ENCODE results near the gene STX1A. TPM values are rescaled to one million over a fixed set of nuclear protein-coding genes. Genes with fewer than 3 reads are reported as not detected.

STX1A gene
- total and polyA plus RNA-seq, 2 of the 4 experiments (the other 2 are of a cell fraction), result 9.3 to 22.0 TPM

GRCh38 chr7:73726083-73726466 is 6.6 kb upstream of the STX1A start:
- no peak overlapping the region for H4K8ac ChIP-seq (ENCODE audit: low read depth in 2 of 2, low read length in 2 of 2)
- H2AK5ac ChIP-seq (ENCODE audit: low read depth, low read length), result peak overlapping the region; percentile 65
- no peak for TF ChIP-seq CHD1 (IDR thresholded peaks at IDR 0.05; ENCODE audit: low read depth, low read length)
- TF ChIP-seq FOS (IDR thresholded peaks at IDR 0.05; ENCODE audit: low read depth, low read length), result no peak
- no peak for TF ChIP-seq MAFK (IDR thresholded peaks at IDR 0.05; ENCODE audit: low read depth, low read length)
- no peak for TF ChIP-seq CTCF (conservative IDR thresholded peaks at IDR 0.05; ENCODE audit: low read depth, low read length)
- TF ChIP-seq ELK1 (IDR thresholded peaks at IDR 0.05; ENCODE audit: borderline replicate concordance, low read depth, low read length), result no peak
- no peak for TF ChIP-seq BHLHE40 (IDR thresholded peaks at IDR 0.05; ENCODE audit: low read depth, low read length)
- TF ChIP-seq POLR2A (IDR thresholded peaks at IDR 0.05; ENCODE audit: low read depth, low read length), result no peak
- TF ChIP-seq RAD21 (IDR thresholded peaks at IDR 0.05; ENCODE audit: low read length), result no peak
- TF ChIP-seq RFX5 (IDR thresholded peaks at IDR 0.05; ENCODE audit: low read depth, low read length), result no peak
- TF ChIP-seq MAZ (IDR thresholded peaks at IDR 0.05; ENCODE audit: borderline replicate concordance, low read depth, low read length), result no peak
- TF ChIP-seq MXI1 (IDR thresholded peaks at IDR 0.05; ENCODE audit: borderline replicate concordance, low read depth, low read length), result no peak
- no peak for TF ChIP-seq CEBPB (IDR thresholded peaks at IDR 0.05; ENCODE audit: low read depth, low read length)
- no peak for TF ChIP-seq RCOR1 (IDR thresholded peaks at IDR 0.05; ENCODE audit: insufficient replicate concordance, low read length)
- TF ChIP-seq NFE2L2 (IDR thresholded peaks at IDR 0.05; ENCODE audit: low read depth, low read length), result no peak
- TF ChIP-seq USF2 (IDR thresholded peaks at IDR 0.05; ENCODE audit: low read depth, low read length), result no peak
- TF ChIP-seq SMC3 (IDR thresholded peaks at IDR 0.05; ENCODE audit: low read depth, low read length), result no peak
- no peaks in the 10 kb centered on the region for H3K9me3 ChIP-seq (ENCODE audit: control insufficient read depth, insufficient read depth, low read length)
- no peak overlapping the region for H3K9ac ChIP-seq (ENCODE audit: low read depth, low read length)
- DNase-seq, result no peak
- WGBS, 2 experiments (ENCODE audit: extremely low coverage in 2 of 2, insufficient read length in 1 of 2), result no CpG with 5 or more reads among the region's 1 CpG
- H3K14ac ChIP-seq (replicated peaks; ENCODE audit: low read depth, low read length), result no peak overlapping the region
- H3K27ac ChIP-seq (ENCODE audit: insufficient read depth, low read length), result no peak overlapping the region
- no peak overlapping the region for H2BK20ac ChIP-seq (ENCODE audit: low read depth, low read length)
- POLR2A ChIA-PET (ENCODE audit: unreplicated experiment), result no interaction called here
- H2BK5ac ChIP-seq (ENCODE audit: low read depth, low read length, poor library complexity, severe bottlenecking), result peak overlapping the region; percentile 66
- no peak overlapping the region for H2BK15ac ChIP-seq (ENCODE audit: low read depth, low read length)
- no peak overlapping the region for H3K4me3 ChIP-seq (ENCODE audit: insufficient read depth, low read depth, low read length)
- no peaks in the 10 kb centered on the region for H3K4me1 ChIP-seq (ENCODE audit: control insufficient read depth, insufficient read depth, low read length)
- intact Hi-C loops (cut with micrococcal nuclease), result no loop called here
- peak; percentile 9; the same call in 1 of the 2 replicates for ATAC-seq (ENCODE audit: low read depth)
- no peaks in the 10 kb centered on the region for H3K9me1 ChIP-seq (ENCODE audit: insufficient read depth, low read length)
- no TSS peak for BruUV-seq (replicated peaks)
- H2BK120ac ChIP-seq (ENCODE audit: low read depth, low read length), result no peak overlapping the region
- CTCF ChIA-PET, result interaction anchor here (1.0 to 1.6 kb wide), 5 partner anchors 94 to 122 kb away, joined by 3 to 9 read pairs (median 6); partner anchors contain the start of gene MLXIPL
- no peak overlapping the region for H3K4me2 ChIP-seq (ENCODE audit: low read depth, low read length)
- dilution Hi-C loops (cut with HindIII; ENCODE audit: low sequenced_read_pairs, unreplicated experiment), result no loop called here
- in situ Hi-C loops (cut with MboI; ENCODE audit: low sequenced_read_pairs), result no loop called here
- H2AFZ ChIP-seq (replicated peaks; ENCODE audit: low read length, poor library complexity), result peak overlapping the region; percentile 81
- H3K18ac ChIP-seq (ENCODE audit: low read depth, low read length), result no peak overlapping the region
- no peaks in the 10 kb centered on the region for H3K27me3 ChIP-seq (ENCODE audit: control insufficient read depth, insufficient read depth, low read length)
- no peak overlapping the region for H4K91ac ChIP-seq (ENCODE audit: insufficient read depth, low read depth, low read length)
- H3K4ac ChIP-seq (ENCODE audit: low read depth, low read length), result no peak overlapping the region
- H3K36me3 ChIP-seq (ENCODE audit: control insufficient read depth, insufficient read depth, low read length), result no peaks in the 10 kb centered on the region
- H4K5ac ChIP-seq (ENCODE audit: low read depth, low read length), result no peak overlapping the region
- no peak overlapping the region for H3K23ac ChIP-seq (ENCODE audit: low read depth, low read length)
- no peak overlapping the region for H2AK9ac ChIP-seq (replicated peaks; ENCODE audit: low read depth, low read length, poor library complexity)
- H3K79me1 ChIP-seq (ENCODE audit: low read depth in 1 of 2, low read length in 2 of 2), result no peaks in the 10 kb centered on the region
- no peak overlapping the region for H3K56ac ChIP-seq (ENCODE audit: extremely low read depth, insufficient read depth, low read length)
- no peaks in the 10 kb centered on the region for H4K20me1 ChIP-seq (ENCODE audit: insufficient read depth, low read length)
